Fibroblast of upper back skin (primary cell): ENCODE results near the gene CCL27.

Experiments
- DNase-seq: peaks from one replicate; pipeline ENCODE4 v3.0.0-alpha.2; 2013

The CCL27 gene

GRCh38 chr9:34624475-34625185 is 37.8 kb downstream of the CCL27 start:
- DNase-seq: no peak

- DNase-seq: no peak
Observed at GRCh38 chr9:34623374-34624235, 38.9 kb downstream of the CCL27 start.

GRCh38 chr9:34620061-34620994 is 42.1 kb downstream of the CCL27 start, which contains the start of gene DCTN3:
TSS of gene DCTN3 (minus strand) at chr9:34620495. CDS start at chr9:34620464, 31 bp downstream.
- peak; percentile 95 for DNase-seq

GRCh38 chr9:34615132-34615531 is 47.3 kb downstream of the CCL27 start:
- no peak for DNase-seq

GRCh38 chr9:34612788-34613390 is 49.6 kb downstream of the CCL27 start:
- peak; percentile 69 for DNase-seq
